Upper lobe of right lung (tissue), 1 donor: ENCODE data around the gene PTGR2. TPM values are rescaled to one million over a fixed set of nuclear protein-coding genes. Genes with fewer than 3 reads are reported as not detected.
A peak's percentile ranks its signal among the peaks of the same experiment; 100 is the strongest.

Source experiments
- ATAC-seq: fragments of 200-7000 bp; cut with Tn5 transposase; one replicate; pipeline ENCODE4 v1.9.1; 2020; ENCODE audit warnings: mild to moderate bottlenecking, moderate library complexity
- DNase-seq: peaks from one replicate; pipeline ENCODE4 v3.0.0-alpha.2; 2020
- H3K27ac ChIP-seq: fragments of 200-600 bp; one replicate; pipeline ENCODE4 v1.8.0; 2022
- H3K27me3 ChIP-seq: fragments of 200-600 bp; one replicate; pipeline ENCODE4 v1.8.0; 2022; ENCODE audit warnings: mild to moderate bottlenecking
- H3K36me3 ChIP-seq: fragments of 200-600 bp; one replicate; pipeline ENCODE4 v1.8.0; 2022
- H3K4me1 ChIP-seq: fragments of 200-600 bp; one replicate; pipeline ENCODE4 v1.8.0; 2022
- H3K4me3 ChIP-seq: fragments of 200-600 bp; one replicate; pipeline ENCODE4 v1.8.0; 2022; ENCODE audit warnings: mild to moderate bottlenecking
- H3K9me3 ChIP-seq: fragments of 200-600 bp; one replicate; pipeline ENCODE4 v1.8.0; 2022
- intact Hi-C: fragments of 100-400 bp; cut with DNase I; formaldehyde crosslinking; loops from one replicate; pipeline ENCODE4 v1.11.0; 2022
- total RNA-seq: library from RNA; stranded (reverse); fragmentation: NEBNext Ultra II Directional; extraction: Animal tissue kit (Norgen Biotek cat#: 25700); gene quantifications from one replicate; pipeline ENCODE4 v1.2.1, GENCODE V29; 2021
- TF ChIP-seq, protein P1 (sequence below): fragments of 200-600 bp; IDR thresholded peaks from one replicate; pipeline ENCODE4 v1.8.0; 2022; ENCODE audit warnings: antibody characterized with exemption
- donor health status: DM: no; HTN: yes; CAD: no; lungs with severe emphysema.

Gene PTGR2
- total RNA-seq, 1 donor from 2014 or later = 12.9 TPM

DNA sequence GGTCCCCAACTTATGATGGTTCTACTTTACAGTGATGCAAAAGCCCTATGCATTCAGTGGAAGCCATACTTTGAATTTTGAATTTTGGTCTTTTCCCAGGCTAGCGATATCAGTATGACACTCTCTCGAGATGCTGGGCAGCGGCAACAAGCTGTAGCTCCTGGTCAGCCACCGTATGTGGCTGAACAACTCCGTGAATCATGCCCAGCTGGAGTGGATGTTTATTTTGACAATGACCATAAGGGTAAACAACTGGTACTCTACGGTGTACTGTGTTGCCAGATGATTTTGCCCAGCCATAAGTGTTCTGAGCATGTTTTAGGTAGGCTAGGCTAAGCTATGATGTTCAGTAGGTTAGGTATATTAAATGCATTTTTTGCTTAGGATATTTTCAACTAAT lies 26.8 kb downstream of the PTGR2 start:
- ATAC-seq = no peak
- intact Hi-C loops = no loop called here
- TF ChIP-seq, protein P1, sequence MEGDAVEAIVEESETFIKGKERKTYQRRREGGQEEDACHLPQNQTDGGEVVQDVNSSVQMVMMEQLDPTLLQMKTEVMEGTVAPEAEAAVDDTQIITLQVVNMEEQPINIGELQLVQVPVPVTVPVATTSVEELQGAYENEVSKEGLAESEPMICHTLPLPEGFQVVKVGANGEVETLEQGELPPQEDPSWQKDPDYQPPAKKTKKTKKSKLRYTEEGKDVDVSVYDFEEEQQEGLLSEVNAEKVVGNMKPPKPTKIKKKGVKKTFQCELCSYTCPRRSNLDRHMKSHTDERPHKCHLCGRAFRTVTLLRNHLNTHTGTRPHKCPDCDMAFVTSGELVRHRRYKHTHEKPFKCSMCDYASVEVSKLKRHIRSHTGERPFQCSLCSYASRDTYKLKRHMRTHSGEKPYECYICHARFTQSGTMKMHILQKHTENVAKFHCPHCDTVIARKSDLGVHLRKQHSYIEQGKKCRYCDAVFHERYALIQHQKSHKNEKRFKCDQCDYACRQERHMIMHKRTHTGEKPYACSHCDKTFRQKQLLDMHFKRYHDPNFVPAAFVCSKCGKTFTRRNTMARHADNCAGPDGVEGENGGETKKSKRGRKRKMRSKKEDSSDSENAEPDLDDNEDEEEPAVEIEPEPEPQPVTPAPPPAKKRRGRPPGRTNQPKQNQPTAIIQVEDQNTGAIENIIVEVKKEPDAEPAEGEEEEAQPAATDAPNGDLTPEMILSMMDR = no peak
- DNase-seq = no peak
- Histone ChIP-seq H3K27ac (no peak overlapping the region), H3K27me3 (no peaks in the 10 kb centered on the region), H3K4me3 (no peak overlapping the region), H3K9me3 (no peaks in the 10 kb centered on the region), H3K4me1 (no peaks in the 10 kb centered on the region), H3K36me3 (peaks cover 9% of the 10 kb centered on the region)

DNA sequence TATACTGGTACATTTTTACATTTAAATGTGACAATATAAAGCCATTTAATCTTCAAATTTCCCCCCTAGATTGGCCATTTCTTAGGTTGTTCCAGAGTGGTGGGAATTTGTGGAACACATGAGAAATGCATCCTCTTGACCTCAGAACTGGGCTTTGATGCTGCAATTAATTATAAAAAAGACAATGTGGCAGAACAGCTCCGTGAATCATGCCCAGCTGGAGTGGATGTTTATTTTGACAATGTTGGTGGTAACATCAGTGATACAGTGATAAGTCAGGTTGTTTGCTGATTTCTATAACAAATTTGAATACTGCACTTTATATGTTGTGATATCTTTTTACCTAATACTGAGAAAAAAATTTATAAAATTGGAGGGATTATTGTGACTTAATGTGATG lies 27.4 kb downstream of the PTGR2 start:
- DNase-seq (no peak), ATAC-seq (no peak)
- H3K27me3 ChIP-seq = no peaks in the 10 kb centered on the region
- TF ChIP-seq, protein P1 = no peak
- no peak overlapping the region for H3K27ac ChIP-seq
- no peaks in the 10 kb centered on the region for H3K4me1 ChIP-seq
- peaks cover 9% of the 10 kb centered on the region for H3K36me3 ChIP-seq
- no peaks in the 10 kb centered on the region for H3K9me3 ChIP-seq
- intact Hi-C loops = no loop called here
- no peak overlapping the region for H3K4me3 ChIP-seq

DNA sequence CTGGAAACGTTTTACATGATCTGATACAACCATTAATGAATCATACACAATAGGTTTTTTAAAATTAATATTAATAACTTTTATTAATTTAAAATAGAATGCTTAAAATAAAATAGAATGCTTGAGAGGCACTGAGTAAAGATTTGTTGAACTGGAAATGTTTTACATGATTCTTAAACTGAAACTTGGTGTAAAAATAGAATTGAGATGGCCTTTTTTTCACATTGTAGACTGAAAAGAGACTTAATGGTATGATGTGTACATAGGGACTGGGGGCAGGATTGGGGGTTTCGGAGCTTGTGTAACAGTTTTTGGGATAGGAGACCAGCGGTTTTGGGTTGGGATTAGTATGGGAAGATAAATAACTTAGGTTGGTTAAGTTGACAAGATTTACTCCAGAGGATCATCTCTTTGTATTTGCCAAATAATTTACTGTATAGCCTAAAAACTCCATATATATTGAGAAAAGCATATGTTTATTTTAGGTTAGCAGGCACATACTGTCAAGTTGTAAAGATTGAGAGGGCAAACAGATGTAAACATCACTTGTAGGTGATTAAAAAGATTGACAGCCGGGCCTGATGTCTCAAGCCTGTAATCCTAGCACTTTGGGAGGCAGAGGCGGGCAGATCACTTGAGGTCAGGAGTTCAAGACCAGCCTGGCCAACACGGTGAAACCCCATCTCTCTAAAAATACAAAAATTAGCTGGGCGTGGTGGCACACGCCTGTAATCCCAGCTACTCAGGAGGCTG lies 33.0 kb downstream of the PTGR2 start:
- Histone ChIP-seq H3K9me3 (no peaks in the 10 kb centered on the region), H3K4me1 (peaks cover 26% of the 10 kb centered on the region), H3K27me3 (no peaks in the 10 kb centered on the region), H3K4me3 (no peak overlapping the region), H3K27ac (no peak overlapping the region), H3K36me3 (peaks cover 9% of the 10 kb centered on the region)
- DNase-seq (no peak), ATAC-seq (no peak)
- TF ChIP-seq, protein P1 = no peak
- intact Hi-C loops = no loop called here

DNA sequence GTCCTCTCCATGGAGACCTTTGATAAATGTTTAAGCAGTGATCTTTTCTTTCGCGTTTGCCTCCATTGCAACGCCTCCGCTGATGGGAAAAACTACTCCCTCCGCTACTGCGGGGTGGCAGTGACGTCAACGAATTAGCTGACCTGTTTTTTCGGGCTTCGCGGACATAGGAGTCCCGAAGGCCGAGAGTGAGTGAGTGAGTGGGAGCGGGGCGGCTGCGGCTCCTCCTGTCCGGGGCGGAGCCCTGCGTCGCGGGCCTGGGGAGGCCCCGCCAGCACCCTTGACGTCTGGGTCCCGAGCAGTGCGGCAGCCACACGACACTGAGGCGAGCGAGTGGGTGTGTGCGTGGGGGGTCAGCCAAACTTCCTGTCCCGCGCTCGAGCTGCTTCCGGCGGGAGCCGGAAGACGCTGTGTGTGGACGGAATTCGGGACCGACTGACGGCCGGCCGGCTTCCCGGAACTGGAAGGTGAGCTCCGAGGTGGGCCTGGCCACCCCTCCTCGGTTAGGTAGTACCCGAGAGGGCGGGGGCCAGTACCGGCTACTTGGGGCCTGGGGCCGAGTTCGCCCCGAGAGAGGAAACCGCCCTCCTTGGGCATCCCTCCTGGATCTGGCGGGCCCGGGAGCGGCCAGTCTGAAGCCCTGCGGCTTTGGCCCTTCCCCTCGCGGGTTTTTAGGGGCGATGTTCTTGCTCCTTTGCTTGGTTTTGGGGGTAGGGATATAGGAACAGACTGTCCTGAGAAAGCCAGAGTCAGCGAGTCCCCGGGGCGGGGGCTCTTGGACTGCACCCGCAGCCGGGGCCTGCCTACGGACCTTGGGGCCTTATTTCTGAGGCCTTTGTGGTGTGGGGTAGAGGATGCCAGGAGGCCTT lies 35.1 kb downstream of the PTGR2 start, which contains the start of gene ZNF410:
Gene ZNF410 (plus strand): TSS at position 411 of the 869 bp plus-strand sequence. CDS start 5,317 bp downstream, outside the sequence.
- H3K9me3 ChIP-seq = no peaks in the 10 kb centered on the region
- ATAC-seq = peak; percentile 100
- H3K4me1 ChIP-seq = peaks cover 26% of the 10 kb centered on the region
- intact Hi-C loops = no loop called here
- H3K36me3 ChIP-seq = no peaks in the 10 kb centered on the region
- H3K4me3 ChIP-seq = peak within 1 kb of the TSS; percentile 95
- DNase-seq = peak; percentile 98
- TF ChIP-seq, protein P1 = no peak
- no peaks in the 10 kb centered on the region for H3K27me3 ChIP-seq
- peak within 1 kb of the TSS; percentile 94 for H3K27ac ChIP-seq

DNA sequence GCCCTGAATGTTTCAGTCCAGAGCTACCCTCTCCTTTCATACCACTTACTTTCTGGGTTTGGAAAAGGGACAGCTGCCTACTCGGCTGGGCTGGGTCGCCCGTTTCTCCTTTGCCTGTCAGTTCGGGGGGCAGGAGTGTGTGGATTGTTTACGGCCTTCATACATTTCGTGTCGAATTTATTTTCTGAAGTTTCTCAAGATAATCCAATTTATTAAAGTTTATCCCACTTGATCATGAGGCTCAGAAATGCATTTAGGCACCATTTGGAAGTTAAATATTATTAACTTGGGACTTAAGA lies 35.6 kb downstream of the PTGR2 start:
- Histone ChIP-seq H3K36me3 (no peaks in the 10 kb centered on the region), H3K4me1 (peaks cover 26% of the 10 kb centered on the region)

More for the DNA sequence above, 35.6 kb downstream of the PTGR2 start:
- TF ChIP-seq, protein P1 = no peak
- Histone ChIP-seq H3K9me3 (no peaks in the 10 kb centered on the region), H3K4me3 (peak overlapping the region; percentile 95), H3K27me3 (no peaks in the 10 kb centered on the region), H3K27ac (peak overlapping the region; percentile 94)
- ATAC-seq = no peak
- intact Hi-C loops = no loop called here
- no peak for DNase-seq
